Prostate gland (tissue), 2 donors: ENCODE results near the gene THNSL1.

Source experiments
- POLR2A ChIP-seq: fragments of 450-650 bp; IDR thresholded peaks from one replicate; pipeline ENCODE4 v1.6.1; 2016; ENCODE audit warnings: antibody characterized with exemption, mild to moderate bottlenecking
- TF ChIP-seq, protein P1 (sequence below), 4 experiments: fragments of 200-600 bp in 2 of 4; fragments of 450-650 bp in 2 of 4; sonication (generic) in 2 of 4; IDR thresholded peaks; 1 replicate in 3 of 4; 2 replicates in 1 of 4; pipeline ENCODE4 v1.5.1; 2016 to 2019; ENCODE audit warnings: antibody characterized with exemption in 4 of 4, mild to moderate bottlenecking in 2 of 4, moderate library complexity in 2 of 4

DNA sequence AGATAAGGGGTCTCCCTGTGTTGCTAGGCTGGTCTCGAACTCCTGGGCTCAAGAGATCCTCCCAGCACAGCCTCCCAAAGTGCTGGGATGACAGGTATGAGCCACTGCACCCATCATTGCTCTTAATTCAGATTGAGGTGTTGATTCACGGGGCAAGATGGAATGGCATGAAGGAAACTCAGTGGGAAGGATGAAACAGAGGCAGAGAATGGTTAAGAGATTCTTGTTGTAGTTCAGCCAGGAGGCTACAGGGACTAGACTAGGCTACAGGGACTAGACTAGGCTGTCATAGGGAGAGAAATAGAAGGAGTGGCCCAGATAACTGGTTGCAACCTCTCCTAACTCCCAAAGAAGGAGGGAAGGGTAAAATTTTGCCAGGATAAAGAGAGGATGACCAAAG lies 48.0 kb downstream of the THNSL1 start:
- TF ChIP-seq, protein P1, sequence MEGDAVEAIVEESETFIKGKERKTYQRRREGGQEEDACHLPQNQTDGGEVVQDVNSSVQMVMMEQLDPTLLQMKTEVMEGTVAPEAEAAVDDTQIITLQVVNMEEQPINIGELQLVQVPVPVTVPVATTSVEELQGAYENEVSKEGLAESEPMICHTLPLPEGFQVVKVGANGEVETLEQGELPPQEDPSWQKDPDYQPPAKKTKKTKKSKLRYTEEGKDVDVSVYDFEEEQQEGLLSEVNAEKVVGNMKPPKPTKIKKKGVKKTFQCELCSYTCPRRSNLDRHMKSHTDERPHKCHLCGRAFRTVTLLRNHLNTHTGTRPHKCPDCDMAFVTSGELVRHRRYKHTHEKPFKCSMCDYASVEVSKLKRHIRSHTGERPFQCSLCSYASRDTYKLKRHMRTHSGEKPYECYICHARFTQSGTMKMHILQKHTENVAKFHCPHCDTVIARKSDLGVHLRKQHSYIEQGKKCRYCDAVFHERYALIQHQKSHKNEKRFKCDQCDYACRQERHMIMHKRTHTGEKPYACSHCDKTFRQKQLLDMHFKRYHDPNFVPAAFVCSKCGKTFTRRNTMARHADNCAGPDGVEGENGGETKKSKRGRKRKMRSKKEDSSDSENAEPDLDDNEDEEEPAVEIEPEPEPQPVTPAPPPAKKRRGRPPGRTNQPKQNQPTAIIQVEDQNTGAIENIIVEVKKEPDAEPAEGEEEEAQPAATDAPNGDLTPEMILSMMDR (IDR thresholded peaks at IDR 0.05) = no peak
- TF ChIP-seq POLR2A = no peak
